Astrocyte (in vitro differentiated cells and primary cell): Measurements from ENCODE around the gene KIF18B.

Source experiments
- CTCF ChIP-seq: IDR thresholded peaks from 2 replicates; pipeline ENCODE4 v1.5.1; 2011; ENCODE audit warnings: low read depth, mild to moderate bottlenecking, inconsistent platforms, low read length, moderate library complexity; ENCODE audit not compliant: insufficient read depth
- EZH2 ChIP-seq: IDR thresholded peaks from 2 replicates; pipeline ENCODE4 v1.6.1; 2012; ENCODE audit warnings: mild to moderate bottlenecking, low read length, inconsistent platforms; ENCODE audit not compliant: insufficient read depth

GRCh38 chr17:44941712-44942331, 5.8 kb downstream of the KIF18B start:
- TF ChIP-seq EZH2 = no peak
- no peak for TF ChIP-seq CTCF
